Medulla oblongata (tissue), 1 donor: ENCODE measurements around the gene MUC5AC.
"Not testable (repeated sequence)": the region's sequence is repeated elsewhere in the genome, so short reads cannot be mapped to it uniquely, and the experiment has no call there.

Experiments used
- DNase-seq: peaks from one replicate; pipeline ENCODE4 v3.0.0-alpha.2; 2015; ENCODE audit errors: extremely low spot score

MUC5AC gene

GRCh38 chr11:1208394-1209261 is 50.9 kb downstream of the MUC5AC start:
- DNase-seq = no peak

DNA sequence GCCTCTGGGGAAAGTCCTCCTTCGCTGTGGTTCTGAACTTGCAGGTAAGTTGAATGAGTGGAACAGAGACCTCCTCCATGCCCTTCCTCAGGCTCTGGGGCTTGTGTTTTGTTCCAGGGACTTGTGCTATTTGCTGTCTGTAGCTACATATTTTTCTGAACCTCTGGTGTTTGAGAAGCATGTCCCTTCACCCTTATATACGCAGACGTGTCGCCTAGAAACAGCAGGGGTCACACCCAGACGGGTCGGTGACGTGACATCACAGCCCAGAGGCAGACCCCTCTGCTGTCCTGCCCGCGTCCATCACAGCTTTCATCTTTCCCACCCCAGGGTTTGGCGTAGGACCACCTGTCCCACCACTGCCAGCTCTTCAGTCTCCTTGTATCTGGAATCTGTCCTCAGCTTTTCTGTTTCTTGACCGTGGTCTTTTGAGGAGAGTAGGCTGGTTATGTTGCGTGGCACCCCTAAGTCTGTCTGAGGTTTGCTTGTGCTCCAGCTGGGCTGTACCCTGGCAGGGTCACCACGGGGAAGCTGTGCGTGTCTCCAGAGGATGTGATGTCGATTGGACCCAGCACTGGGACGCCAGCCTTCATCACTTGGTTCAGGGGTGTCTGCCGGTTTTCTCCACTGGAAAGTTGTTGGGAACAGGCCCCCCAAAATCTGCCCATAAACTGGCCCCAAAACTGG is 51.8 kb downstream of the MUC5AC start:
- DNase-seq = no peak

DNA sequence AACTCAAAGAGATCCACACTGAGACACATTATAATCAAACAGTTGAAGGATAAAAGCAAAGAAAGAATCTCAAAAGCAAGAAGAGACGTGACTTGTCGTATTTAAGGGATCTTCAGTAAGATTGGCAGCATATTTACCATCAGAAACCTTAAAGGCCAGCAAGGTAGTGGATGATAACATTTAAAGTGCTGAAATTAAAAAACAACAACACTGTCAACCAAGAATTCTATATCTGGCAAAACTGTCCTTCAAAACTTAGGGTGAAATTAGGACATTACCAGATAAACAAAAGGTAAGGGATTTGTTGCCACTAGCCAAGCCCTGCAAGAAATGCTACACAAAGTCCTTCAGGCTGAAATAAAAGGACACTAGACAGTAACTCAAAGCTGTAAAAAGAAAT is 54.1 kb downstream of the MUC5AC start:
- no peak for DNase-seq

DNA sequence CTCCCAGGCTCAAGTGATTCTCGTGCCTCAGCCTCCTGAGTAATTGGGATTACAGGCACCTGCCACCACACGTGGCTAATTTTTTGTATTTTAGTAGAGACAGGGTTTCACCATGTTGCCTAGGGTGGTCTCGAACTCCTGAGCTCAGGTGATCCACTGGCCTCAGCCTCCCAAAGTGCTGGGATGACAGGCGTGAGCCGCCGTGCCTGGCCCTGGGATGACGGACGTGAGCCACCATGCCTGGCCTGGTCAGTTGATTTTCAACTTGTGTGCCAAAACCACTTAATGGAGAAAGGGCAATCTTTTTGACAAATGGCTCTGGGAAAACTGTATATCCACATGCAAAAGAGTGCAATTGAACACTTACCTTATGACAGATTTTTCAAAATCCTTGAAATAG is 58.1 kb downstream of the MUC5AC start:
- DNase-seq = not testable (repeated sequence)

DNA sequence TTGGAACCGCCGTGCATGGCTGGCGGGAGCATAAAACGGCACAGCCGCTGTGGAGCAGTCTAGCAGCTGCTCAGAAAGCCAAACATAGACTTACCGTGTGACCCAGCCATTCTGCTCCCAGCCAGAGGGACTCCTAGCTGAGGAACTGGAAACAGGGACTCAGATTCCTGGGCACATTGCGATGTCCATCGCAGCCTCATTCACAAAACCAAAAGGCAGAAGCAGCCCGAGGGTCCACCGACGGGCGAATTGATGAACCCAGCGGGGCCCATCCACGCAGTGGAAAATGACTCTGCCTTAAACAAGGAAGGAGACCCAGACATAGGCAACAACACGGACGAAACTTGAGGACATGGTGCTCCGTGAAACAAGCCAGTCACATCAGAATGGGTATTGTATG is 59.4 kb downstream of the MUC5AC start:
- DNase-seq = no peak

DNA sequence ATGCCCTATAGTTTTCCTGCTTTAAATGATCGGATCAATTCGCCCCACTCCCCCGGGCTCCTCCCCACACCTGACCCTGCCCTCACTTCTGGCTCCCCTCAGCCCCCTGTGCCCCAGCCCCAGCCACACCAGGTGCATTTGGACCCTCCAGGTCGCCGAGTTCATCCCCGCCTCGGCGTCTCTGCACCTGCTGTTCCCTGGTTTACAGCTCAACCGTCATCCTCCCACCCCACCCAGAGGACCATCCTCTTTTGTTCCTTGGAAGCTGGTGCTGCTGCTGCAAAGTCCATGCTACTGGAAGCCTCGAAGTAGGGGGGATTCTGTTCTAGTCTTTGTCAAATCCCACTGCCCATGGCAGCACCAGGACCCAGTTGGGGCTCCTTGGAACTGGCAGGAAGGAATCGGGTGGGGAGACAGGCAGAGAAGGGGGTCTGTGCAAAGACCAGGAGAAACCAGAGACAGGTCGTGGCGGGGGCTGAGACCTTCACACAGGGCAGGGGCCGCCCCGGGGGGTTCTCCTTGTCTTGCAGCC is 60.6 kb downstream of the MUC5AC start:
- DNase-seq = no peak

DNA sequence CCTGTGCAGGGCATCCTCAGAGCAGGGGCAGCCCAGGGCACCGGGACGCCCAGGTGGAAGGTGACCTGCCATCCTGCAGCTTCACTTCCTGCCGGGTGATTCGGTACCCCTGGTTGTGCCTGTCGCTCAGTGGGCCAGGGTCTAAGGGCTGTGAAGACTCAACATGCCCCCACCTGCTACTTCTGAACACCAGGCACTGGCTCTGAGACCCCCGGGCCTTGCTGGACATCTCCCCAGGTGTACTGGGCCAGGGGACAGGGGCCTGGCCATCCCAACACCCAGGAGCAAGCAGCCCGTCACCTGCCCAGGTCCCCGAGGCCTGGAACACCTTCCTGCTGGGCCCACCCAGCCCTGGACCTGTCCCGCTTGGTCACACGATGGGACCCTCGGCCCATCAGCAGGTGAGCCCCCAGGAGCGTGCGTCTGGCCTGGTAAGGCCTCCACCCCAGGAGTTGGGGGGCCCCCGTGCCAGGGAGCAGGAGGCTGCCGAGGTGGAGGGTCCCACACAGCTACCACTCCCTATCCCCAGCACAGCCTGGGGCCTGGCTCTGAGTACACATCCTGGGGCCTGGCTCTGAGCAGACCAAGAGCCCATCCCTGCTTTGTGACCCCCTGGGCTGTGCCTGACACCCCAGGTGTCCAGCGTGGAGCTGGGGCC is 61.2 kb downstream of the MUC5AC start:
- DNase-seq = no peak

GRCh38 chr11:1219446-1219833 is 61.7 kb downstream of the MUC5AC start:
- DNase-seq = no peak

DNA sequence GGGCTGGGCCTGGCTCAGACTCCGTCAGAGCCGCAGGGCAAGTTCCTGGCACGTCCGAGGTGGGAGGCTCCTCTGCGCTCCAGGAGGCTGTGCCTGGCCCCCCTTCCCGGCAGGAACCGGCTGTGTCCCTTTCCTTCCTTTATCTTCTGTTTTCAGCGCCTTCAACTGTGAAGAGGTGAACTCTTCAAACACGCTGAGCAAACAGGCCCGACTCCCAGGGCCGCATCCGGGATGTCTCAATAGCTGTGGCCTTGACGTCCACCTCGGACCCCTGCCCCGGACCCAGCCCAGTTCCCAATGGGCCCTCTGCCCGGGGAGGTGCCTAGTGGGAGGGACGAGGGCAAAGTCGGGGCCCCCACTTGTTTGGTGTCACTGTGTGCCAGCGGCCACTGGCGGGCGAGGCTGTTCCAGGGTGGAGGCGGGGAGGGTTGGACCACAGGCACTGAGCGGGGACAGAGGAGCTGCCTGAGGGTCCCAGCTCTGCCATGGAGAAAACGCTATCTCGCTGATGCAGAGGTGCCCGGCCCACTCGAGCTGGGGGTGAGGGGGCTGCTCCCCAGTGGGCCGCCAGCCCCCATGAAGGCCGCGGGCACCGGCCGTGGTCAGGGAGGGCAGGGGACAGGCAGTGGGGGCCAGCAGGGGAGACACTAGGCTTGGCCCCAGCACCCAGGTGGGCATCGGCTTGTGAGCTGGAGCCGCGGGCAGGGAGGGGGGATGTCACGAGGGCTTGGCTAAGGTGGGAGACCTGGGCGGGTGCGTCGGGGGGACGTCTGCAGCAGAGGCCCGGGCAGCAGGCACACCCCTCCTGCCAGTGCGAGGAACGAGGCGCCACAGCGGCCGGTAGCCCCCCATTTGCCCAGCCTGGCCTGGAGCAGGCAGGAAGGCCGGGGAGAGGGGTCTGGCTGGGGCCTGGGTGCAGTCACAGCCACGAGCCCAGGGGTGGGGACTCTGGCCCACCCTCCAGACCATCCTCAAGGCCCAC is 62.4 kb downstream of the MUC5AC start:
- DNase-seq = no peak

DNA sequence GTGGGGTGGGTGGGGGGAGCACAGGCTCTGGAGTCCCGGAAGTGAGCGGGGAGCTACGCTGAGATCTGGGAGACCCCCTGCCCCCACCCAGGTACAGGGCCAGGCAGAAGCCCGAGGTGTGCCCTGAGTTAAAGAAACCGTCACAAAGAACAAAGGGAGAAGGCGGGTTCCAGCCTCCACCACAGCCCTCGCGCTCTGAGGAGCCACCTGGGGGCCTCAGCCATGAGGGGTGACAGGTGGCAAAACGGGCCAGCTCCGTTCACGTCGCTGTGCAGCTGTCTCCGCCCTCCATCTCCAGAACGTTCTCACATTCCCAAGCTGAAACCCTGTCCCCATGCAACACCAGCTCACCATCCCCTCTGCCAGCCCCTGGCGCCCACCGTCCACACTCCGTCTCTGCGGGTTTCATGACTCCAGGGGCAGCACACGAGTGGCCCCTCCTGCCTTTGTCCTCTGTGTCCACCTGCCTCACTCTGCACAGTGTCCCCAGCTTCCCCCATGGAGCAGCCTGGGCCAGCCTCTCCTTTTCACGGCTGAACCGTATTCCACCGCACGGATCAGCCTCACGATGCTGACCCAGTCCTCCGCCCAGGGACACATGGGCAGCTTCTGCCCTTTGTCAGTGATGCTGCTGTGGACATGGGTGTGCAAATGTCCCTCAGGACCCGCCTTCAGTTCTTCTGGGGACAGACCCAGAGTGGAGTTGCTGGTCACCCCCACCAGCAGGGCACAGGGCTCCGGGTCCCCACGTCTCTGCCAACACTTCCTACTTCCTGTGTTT is 63.4 kb downstream of the MUC5AC start:
- DNase-seq = no peak

DNA sequence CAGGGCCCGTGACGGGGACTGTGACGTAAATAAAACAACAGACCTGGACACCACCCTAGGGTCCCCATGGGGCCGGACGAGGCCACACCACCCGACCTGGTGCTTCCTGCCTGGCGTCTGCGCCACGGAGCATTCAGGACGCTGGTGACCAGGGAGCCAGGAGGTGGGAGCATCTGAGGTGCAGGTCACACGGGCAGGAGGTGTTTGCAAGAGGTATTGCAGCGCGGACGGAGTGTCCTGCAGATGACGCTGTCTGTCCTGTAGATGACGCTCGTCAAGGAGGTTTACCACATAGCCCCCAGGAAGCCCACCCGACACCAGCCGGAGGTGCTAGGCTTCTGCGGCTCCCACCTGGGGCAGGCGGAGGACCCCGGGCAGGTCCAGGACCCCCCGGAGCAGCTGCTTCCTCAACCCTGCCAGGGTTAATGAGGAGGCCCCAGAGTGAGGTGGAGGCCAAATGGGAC is 64.1 kb downstream of the MUC5AC start:
- DNase-seq = no peak

GRCh38 chr11:1222491-1223345 is 65.0 kb downstream of the MUC5AC start, which contains the start of gene MUC5B:
Gene MUC5B, plus strand, starts transcription at chr11:1223066. Its CDS starts 58 bp downstream, at chr11:1223124.
- DNase-seq = no peak

- DNase-seq = no peak
Measured at GRCh38 chr11:1223346-1224110, 65.8 kb downstream of the MUC5AC start.

DNA sequence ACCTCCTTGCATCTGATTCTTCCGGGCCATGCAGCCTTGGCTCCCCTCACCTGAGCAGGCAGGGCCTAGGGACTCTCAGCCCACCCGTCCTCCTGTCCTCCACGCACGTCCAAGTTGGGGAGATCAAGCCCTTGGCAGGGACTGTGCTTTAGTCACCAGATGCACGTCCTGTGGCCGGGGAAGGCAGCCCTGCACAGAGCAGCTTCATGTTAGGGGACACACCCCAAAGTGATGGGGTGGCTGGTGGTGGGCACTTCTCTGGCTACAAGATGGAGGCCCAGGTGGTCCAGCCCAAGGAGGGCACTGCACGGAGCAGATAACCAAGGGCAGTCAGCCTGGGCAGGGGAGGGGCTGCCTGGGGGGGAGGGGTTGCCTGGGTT is 66.3 kb downstream of the MUC5AC start:
- DNase-seq = no peak

DNA sequence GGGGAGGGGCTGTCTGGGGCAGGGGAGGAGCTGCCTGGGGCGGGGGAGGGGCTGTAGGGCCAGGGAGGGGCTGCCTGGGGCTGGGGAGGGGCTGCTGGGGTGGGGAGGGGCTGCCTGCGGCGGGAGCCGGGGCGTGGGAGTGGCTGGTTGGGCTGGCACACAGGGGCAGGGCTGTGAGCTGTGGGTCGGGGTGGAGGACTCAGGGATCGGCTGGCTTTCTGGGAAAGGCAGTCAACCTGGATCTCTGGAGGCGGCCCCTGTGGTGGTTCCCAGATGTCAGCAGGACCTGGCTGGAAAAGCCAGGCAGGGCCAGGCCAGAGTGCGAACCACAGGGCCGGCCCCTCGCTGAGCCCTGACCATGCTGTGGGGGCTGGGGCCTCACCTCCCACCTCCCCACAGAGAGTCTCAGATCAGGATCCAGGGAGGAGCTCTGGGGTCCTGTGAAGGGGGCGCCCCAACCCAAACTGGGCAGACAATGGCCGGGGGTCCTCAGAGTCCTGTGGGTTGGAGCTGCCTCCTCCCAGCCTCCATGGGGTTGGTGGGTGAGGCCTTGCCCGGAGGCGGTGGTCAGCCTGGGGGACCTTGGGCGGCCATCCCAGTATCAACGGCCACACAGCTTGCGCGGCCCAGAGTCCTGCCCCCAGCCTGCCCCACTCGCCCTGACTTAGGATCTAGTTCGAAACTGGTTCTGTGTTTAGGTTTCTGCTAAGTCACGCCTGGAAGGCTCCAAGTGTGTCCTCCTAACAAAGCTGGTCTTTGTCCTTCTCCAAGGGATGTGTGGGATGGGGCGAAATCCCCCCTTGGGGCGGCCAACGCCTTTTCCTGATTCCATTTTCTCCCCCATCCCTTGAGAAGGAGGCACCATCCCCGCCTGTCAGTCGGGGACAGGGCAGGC is 67.0 kb downstream of the MUC5AC start:
- no peak for DNase-seq

DNA sequence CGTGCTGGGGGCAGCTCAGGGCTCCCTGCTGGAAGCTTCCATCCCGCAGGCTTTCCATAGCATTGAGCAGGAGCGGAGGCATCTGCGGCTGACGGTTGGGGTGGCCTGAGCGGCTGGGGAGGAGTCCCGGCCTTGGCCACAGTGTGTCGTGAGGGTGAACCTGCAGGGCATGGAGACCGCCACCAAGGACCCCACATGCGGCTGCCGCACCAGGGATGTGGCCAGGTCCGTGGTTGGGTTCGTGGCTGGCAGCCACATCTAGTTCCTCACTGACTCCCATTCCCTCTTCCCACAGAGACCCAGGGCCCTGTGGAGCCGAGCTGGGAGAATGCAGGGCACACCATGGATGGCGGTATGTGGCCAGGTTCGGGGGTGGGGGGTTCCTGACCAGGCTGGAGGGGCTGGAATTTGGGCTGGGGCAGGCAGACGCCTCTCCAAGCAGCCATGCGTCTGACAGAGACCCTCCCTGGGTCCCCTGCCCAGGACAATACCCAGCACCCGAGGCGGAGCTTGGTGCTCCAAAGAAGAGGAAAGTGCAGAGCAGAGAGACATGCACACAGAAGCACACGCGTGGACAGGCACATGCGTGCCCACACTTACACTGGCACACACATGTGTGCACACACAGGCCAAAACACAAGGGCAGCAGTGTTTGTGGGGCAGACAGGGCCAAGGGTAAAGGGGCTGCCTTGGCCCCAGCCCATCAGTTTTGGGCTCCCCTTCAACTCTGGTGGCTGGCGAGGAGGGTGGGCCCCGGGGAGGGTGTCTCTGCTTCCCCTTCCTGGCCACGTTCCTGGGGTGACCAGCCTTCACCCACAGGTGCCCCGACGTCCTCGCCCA is 67.9 kb downstream of the MUC5AC start:
- no peak for DNase-seq
